Left ventricle myocardium inferior (tissue), 1 donor: ENCODE results near the gene WNT2B. TPM values are rescaled to one million over a fixed set of nuclear protein-coding genes. Genes with fewer than 3 reads are reported as not detected.

Experiments used
- DNase-seq: peaks from one replicate; pipeline ENCODE4 v3.0.0-alpha.2; 2020
- H3K27ac ChIP-seq: fragments of 200-600 bp; replicated peaks from 2 replicates; pipeline ENCODE4 v1.8.0; 2021
- H3K27me3 ChIP-seq: fragments of 200-600 bp; 2 replicates; pipeline ENCODE4 v1.8.0; 2021; ENCODE audit warnings: low read depth
- H3K36me3 ChIP-seq: fragments of 200-600 bp; 2 replicates; pipeline ENCODE4 v1.8.0; 2021
- H3K4me1 ChIP-seq: fragments of 200-600 bp; 2 replicates; pipeline ENCODE4 v1.8.0; 2021
- H3K4me3 ChIP-seq: fragments of 200-600 bp; 2 replicates; pipeline ENCODE4 v1.8.0; 2021; ENCODE audit warnings: mild to moderate bottlenecking, moderate library complexity
- H3K9me3 ChIP-seq: fragments of 200-600 bp; replicated peaks from 2 replicates; pipeline ENCODE4 v1.8.0; 2021
- CTCF ChIP-seq: fragments of 200-600 bp; IDR thresholded peaks from 2 replicates; pipeline ENCODE4 v1.8.0; 2021; ENCODE audit warnings: antibody characterized with exemption, mild to moderate bottlenecking, borderline replicate concordance
- intact Hi-C: fragments of 100-400 bp; cut with micrococcal nuclease; formaldehyde crosslinking; loops from one replicate; pipeline ENCODE4 v1.11.0; 2022
- total RNA-seq: library from RNA; stranded (reverse); fragmentation: NEBNext Ultra II Directional; extraction: Animal tissue kit (Norgen Biotek cat#: 25700); gene quantifications from one replicate; pipeline ENCODE4 v1.2.1, GENCODE V29; 2021
- donor health status: DM: no; HTN: yes; CAD: no; lungs with severe emphysema.

WNT2B gene
- total RNA-seq, 1 donor from 2014 or later = 1.7 TPM

GRCh38 chr1:112496290-112496689 lies 12.5 kb upstream of the WNT2B start:
- H3K36me3 ChIP-seq = no peaks in the 10 kb centered on the region
- no peak overlapping the region for H3K27ac ChIP-seq
- no peak for TF ChIP-seq CTCF
- no peak for DNase-seq
- H3K9me3 ChIP-seq = no peaks in the 10 kb centered on the region
- no peak overlapping the region for H3K4me3 ChIP-seq
- H3K4me1 ChIP-seq = peaks cover 2% of the 10 kb centered on the region
- intact Hi-C loops = no loop called here
- H3K27me3 ChIP-seq = no peaks in the 10 kb centered on the region

- H3K27ac ChIP-seq = peak overlapping the region; percentile 69
- no peaks in the 10 kb centered on the region for H3K9me3 ChIP-seq
- H3K4me1 ChIP-seq = peaks cover 21% of the 10 kb centered on the region
- no peaks in the 10 kb centered on the region for H3K36me3 ChIP-seq
- TF ChIP-seq CTCF = peak; percentile 83
- intact Hi-C loops = no loop called here
- DNase-seq = peak; percentile 74
- peak overlapping the region; percentile 65 for H3K4me3 ChIP-seq
- H3K27me3 ChIP-seq = peaks cover 5% of the 10 kb centered on the region
Observed at GRCh38 chr1:112501810-112502641, 6.7 kb upstream of the WNT2B start.

GRCh38 chr1:112502826-112503225 lies 5.9 kb upstream of the WNT2B start:
- no peak overlapping the region for H3K27ac ChIP-seq
- peak overlapping the region; percentile 65 for H3K4me3 ChIP-seq
- no peak for TF ChIP-seq CTCF
- peaks cover 13% of the 10 kb centered on the region for H3K27me3 ChIP-seq
- DNase-seq = no peak
- intact Hi-C loops = no loop called here
- no peaks in the 10 kb centered on the region for H3K36me3 ChIP-seq
- H3K4me1 ChIP-seq = peaks cover 27% of the 10 kb centered on the region
- H3K9me3 ChIP-seq = no peaks in the 10 kb centered on the region

DNA sequence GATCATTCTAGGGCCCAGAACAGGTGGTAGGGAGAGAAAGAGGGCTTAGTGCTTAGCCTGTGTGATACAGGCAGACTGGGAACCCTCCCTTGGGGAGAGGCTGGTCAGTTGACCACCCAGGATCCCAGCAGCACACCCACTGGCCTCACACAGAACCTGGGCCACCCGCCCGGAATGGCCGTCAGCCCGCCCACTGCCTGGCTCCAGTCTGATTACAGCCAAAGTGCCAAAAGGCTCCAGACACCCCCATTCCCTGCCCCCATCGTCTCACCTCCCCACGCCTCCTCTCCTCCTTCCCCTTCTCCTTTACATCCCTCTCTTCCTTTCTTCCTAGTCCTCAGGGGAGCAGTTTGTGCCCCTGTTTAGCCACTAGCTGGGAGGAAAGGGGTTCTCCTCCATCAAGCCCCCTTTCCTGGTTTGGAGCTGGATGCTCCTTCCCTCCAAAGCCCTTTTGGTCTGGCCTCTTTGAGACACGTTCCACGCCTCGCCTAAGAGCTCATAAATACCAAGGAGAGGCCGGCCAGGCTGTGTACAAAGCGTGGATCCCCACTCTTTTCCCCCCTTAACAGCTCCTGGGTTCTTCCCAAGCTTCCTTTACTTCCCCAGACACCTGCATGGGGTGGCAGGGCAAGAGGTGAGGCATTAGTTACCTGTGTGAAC lies 4.6 kb upstream of the WNT2B start:
- H3K27me3 ChIP-seq = peaks cover 26% of the 10 kb centered on the region
- H3K27ac ChIP-seq = no peak overlapping the region
- no peak overlapping the region for H3K4me3 ChIP-seq
- no peaks in the 10 kb centered on the region for H3K9me3 ChIP-seq
- H3K4me1 ChIP-seq = peaks cover 40% of the 10 kb centered on the region
- intact Hi-C loops = no loop called here
- no peaks in the 10 kb centered on the region for H3K36me3 ChIP-seq
- no peak for TF ChIP-seq CTCF
- no peak for DNase-seq

DNA sequence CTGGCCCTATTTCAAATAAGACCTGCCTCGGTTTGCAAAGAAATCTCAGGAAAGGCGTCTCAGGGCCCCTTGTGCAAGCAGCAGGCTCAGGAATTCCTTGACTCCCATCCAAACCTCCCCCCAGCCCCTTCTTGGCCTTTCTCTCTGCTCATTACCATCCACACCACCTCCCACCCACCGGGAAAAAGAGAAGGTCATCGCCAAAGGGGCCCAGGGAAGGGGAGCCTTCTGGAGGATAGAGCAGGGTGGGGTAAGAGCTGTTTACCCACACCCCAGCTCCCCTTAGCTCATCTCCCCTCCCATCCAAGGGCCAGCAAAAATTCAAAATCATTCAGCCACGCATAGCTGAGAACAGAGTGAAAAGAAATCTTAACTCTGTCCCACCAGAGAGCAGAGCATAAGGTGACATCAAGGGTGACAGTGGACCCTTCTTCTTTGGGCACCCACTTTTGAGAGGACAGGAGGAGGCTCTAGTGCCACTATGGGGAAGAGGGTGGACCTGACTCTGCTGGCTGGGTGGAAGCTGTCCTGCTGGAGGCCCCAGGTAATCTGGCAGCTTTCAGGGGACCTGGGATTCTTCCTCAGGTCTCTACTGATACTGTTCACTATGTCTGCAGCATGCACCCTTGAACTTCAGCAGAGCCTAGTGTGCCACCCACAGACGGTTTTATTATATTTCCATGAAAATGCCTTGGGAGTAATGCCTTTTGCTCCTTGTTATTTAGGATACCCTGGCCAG lies 3.9 kb upstream of the WNT2B start:
- Histone ChIP-seq H3K4me1 (peaks cover 42% of the 10 kb centered on the region), H3K27me3 (peaks cover 33% of the 10 kb centered on the region), H3K9me3 (no peaks in the 10 kb centered on the region), H3K36me3 (no peaks in the 10 kb centered on the region), H3K27ac (no peak overlapping the region), H3K4me3 (no peak overlapping the region)
- intact Hi-C loops = no loop called here
- no peak for TF ChIP-seq CTCF
- no peak for DNase-seq
